GM12801 (cell line): Measurements from ENCODE around the gene IGFBP7.

Experiments used
- CTCF ChIP-seq: IDR thresholded peaks from one replicate; pipeline ENCODE4 v1.5.1; 2011; ENCODE audit warnings: control low read depth; ENCODE audit not compliant: insufficient read length; ENCODE audit errors: extremely low read depth

Gene IGFBP7

GRCh38 chr4:57095956-57096355, 14.2 kb downstream of the IGFBP7 start:
- TF ChIP-seq CTCF: no peak

- TF ChIP-seq CTCF: no peak
These were observed 14.9 kb downstream of the IGFBP7 start for GRCh38 chr4:57095245-57095644.

- no peak for TF ChIP-seq CTCF
These were observed 15.4 kb downstream of the IGFBP7 start for GRCh38 chr4:57094832-57095223.

GRCh38 chr4:57093845-57094831, 16.0 kb downstream of the IGFBP7 start:
- no peak for TF ChIP-seq CTCF

GRCh38 chr4:57091657-57092162, 18.5 kb downstream of the IGFBP7 start:
- no peak for TF ChIP-seq CTCF

- TF ChIP-seq CTCF: no peak
These were observed 20.1 kb downstream of the IGFBP7 start for GRCh38 chr4:57090079-57090478.

GRCh38 chr4:57089549-57089948, 20.6 kb downstream of the IGFBP7 start:
- TF ChIP-seq CTCF: no peak
